CD4-positive, alpha-beta T cell treated with Interleukin-12 subunit alpha and Interleukin-12 subunit beta, for 1 hour (primary cell): Measurements from ENCODE around the gene PYGM.

Source experiments
- DNase-seq: peaks from one replicate; pipeline ENCODE4 v3.0.0-alpha.2; 2020

Gene PYGM

GRCh38 chr11:64759722-64760719 is at the start of gene PYGM:
Gene PYGM, minus strand, starts transcription at chr11:64759974. Its CDS starts 76 bp downstream, at chr11:64759898.
- peak; percentile 42 for DNase-seq

GRCh38 chr11:64805481-64805880 is 45.7 kb upstream of the PYGM start:
- DNase-seq = no peak

DNA sequence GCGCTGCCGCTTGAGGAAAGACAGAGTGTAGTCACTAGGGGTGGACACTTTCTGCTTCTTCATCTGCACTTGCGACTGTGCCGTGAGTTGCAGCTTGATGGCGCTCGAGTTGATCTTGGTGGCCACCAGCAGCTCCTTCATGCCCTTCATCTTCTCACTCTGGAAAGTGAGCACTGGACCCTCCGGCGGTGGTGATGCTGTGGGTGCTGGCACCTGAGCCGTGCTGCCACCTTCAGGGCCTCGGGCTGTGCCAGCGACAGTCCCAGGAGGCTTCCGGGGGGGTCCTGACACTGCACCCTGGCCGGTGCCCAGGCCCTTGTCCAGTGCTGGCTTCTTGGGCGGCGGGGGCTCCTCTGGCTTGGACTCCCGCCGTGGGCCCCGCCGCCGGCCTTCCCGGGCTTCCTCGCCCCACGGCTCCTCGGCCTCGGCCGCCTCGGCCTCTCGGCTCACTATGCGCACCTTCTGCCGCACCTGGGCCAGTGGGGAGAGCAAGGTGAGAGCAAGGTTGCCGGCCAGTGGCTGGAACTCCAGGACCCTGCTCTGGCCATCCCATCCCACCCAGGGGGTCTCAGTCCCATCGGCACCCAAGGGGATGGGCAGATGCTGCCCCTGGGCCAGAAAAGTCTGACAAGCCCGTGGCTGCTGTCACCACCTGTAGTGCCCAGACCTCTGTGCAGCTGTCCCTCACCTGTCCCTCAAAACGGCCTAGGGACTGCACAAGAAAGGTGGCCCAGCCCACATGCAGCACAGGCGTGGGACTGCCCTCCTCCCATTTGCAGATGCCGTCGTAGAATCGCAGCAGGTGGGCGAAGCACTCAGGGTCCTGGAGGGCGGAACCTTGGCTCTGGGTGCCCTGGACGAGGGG is 44.8 kb upstream of the PYGM start:
- no peak for DNase-seq

GRCh38 chr11:64803846-64804345 is 44.1 kb upstream of the PYGM start:
- DNase-seq = peak; percentile 21

GRCh38 chr11:64803158-64803845 is 43.5 kb upstream of the PYGM start, which contains the start of gene MAP4K2:
Gene MAP4K2, minus strand, starts transcription at chr11:64803214. Its CDS starts 65 bp downstream, at chr11:64803149.
- DNase-seq = peak; percentile 92

- peak; percentile 49 for DNase-seq
These were observed 42.8 kb upstream of the PYGM start for GRCh38 chr11:64802370-64803157.

DNA sequence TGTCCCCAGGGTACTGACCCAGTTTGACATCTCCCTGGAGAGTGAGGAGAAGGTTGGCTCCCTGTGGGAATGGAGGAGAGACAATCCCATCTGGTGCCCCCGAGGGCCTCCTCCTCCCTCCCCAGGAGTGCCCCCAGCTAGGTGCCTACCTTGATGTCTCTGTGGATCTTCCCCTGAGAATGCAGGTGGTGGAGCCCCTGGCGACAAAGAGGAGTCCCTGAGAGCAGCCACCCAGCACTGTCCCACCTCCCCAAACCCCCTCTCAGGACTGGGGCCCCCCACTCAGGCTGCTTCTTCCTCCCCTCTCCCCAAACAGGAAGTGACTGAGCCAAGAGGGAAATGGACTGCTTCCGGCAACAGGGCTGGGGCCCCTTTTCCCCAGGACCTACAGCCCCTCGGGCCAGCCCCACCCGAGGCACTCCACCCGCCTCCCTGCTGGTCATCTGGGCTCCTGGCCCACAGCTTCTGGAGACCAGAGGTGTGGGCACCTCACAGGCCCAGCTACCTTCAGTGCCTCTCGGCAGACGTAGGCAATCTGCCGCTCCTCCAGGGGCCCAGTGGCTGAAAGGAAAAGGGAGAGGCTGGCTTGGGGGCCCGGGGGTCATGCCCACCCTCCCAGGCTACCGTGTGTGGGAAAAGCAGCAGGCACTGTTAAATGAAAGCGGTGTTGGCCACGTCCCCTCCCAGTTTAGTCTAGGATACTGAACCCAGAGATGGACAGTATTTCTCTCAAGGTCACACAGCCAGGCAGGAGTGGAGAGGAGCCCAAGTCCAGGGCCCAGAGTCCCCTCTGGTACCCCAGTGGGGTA is 42.0 kb upstream of the PYGM start:
- DNase-seq = no peak

DNA sequence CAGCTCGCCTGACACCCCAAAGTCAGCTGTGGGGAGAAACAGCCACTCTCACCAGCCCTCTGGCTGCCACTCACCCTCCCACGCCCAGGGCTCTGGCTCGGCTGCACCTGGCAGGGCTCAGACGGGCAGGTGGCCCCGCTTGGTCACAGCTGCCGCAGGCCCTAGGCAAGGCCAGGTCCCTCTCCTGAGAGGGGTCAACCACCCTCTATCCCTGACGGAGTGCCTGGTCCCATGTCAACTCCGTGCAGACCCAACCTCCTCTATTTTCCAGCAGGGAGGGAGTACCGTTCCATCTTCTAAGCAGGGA is 41.3 kb upstream of the PYGM start:
- DNase-seq = no peak

DNA sequence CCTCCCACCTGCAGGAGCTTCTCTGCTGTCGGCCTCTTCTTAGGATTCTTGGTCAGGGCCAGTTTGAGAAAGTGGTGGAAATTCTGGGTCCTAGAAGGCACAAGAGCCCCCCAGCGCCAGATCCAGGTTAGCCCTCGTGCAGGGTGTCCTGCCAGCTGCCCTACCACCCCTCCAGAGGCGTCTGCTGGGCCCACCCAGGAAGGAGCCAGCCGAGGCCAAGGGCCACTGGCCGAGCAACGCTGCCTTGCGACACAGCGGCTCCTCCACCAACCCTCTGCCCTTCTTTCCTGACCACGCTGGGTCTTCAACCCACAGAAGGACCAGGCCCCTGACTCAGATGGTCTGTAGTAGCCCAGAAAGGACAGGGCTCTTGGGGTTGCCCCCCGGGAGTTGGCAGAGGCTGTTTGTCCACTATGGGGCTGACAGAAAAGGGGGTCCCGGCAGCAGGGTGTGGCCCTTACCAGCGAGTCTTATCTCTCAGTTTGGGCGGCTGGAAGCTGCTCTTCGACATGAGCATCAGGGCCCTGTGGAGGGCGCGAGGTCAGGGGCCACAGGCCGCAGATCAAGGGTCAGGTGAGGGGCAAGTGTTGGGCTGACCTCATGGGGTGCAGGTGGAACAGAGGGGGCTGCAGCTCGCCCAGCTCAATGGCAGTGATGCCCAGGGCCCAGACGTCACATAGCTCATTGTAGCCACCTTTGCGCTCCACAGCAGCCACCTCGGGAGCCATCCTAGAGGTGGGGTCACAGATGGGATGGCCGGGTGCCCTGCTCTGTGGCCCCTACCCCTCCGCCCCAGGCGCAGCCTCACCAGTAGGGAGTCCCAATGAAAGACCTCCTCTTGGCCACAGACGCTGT is 40.8 kb upstream of the PYGM start:
- no peak for DNase-seq

DNA sequence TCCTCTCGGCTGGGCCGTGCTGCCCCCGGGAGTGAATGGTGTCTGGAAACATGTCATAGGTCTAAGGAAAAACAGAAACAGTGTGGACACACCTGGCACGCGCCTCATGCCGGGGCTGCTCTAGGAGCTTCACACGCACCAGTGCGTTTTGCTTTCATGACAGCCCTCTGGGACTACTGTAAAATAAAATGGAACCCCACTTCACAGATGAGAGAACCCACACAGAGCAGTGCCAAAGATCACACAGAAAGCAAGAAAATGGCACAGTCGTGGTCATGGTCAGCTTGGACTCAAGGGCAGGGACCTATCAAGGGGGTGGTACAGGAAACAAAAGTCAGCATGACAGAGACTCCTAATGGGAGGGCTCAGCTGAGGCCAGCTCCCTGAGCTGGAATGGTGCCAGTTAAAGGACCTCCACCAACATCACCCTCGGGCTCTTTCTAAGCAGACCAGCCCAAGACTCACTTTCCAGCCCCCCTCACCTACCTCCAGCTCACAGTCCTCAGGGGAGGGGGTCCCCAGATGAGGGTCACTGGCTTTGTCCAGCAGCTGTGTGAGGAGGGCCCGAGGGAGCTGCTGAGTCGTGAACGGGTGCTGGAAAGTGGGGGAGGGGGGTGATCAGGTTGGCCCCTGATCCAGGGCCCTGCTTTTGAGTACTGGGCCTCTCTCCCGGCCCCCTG is 40.0 kb upstream of the PYGM start:
- no peak for DNase-seq

DNA sequence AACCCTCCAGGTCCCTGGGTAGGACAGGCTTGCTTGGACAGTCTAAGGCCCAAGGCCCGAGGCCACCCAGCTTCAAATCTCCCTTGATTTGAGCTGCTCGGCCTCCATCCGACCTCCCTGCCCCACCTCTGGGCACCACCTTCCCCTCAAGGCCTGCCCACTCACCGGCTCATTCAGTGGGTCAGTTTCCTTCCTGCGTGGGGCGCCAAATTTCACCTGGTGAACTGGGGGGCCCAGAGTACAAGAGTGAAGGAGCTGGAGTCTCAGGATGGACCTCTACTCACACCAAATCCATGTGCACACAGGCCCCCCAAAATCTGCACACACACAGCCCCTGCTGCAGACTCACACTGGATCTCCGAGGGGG is 39.5 kb upstream of the PYGM start:
- DNase-seq = no peak

- DNase-seq = no peak
These were observed 37.2 kb upstream of the PYGM start for GRCh38 chr11:64796757-64797541.

DNA sequence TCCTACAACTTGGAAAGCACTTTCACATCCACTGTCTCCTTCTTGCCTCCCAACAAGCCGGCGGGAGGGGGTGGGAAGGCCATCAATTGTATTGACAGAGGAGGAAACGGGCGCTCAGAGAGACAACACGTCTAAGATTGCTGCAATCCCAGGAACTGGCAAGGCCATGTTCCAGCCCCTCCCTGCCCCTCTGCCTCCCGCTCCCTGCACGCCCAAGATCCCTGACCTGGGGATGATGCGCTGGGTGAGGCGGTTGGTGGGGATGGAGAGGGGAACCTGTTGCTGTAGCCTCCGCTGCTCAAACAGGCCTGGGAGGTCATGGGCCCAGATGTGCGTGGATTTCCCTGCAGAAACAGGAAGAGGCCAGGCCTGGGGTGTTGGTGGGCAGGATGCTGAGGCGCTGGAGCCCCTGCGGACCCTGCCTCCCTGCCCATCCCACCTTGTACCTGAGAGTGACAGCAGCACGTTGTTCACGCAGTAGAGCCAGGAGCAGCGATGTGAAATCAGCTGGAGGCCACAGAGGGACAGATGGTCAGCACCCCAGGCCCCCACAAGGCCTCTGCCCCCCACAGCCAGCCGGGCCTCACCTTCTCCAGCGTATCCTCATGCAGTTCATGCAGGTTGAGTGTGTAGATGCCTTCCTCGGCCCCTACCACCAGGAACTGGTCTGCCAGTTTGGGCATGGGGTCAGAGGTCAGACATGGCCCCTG is 36.4 kb upstream of the PYGM start:
- no peak for DNase-seq

GRCh38 chr11:64794526-64794925 is 34.8 kb upstream of the PYGM start:
- no peak for DNase-seq

- DNase-seq = no peak
These were observed 33.7 kb upstream of the PYGM start for GRCh38 chr11:64793271-64794160.

DNA sequence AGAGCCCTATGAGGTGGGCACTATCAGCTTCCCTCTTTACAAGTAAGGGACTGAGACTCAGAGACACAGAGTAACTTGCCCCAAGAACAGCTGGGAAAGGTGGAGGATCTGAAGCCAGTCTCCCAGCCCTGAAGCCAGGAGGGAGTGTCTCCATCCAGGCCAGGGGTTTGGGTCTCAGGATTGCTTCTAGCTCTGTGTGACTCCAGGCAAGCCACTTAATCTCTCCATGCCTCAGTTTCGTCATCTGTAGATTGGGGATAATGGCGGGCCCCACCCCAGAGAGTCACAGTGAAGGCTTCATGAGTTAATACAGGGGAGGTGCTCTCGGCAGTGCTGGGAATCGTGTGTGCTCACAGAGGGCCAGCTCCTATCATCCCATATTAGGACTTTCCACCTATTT is 32.7 kb upstream of the PYGM start:
- no peak for DNase-seq

DNA sequence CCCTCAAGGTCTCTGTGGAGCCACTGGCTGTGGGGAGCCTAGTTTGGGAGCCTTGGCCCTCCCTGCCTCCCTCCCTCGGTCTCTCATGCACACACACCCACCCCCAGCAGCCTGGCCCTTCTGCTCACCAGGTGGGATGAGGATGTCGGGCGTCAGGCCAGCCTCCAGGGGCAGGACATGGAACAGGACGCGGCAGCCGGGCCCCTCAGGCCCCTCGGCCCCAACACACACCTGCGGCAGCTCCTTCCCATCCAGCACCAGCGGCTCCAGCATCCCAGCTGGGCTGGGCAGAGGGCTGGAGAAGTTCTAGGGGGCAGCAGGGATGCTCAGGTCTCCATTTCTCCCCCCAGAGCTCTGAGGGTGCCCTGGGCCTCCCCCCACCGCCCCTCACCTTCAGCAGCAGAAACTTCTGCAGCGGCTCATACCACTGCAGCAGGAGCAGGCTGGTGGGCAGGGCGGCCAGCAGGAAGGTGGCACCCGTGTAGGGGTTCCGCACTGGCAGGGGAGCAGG is 32.1 kb upstream of the PYGM start:
- no peak for DNase-seq
